ENCODE results near the gene TPCN1. TPM values are rescaled to one million over a fixed set of nuclear protein-coding genes. Genes with fewer than 3 reads are reported as not detected.

The TPCN1 gene
- total RNA-seq, 1 experiment from 2014 or later: 13.5 TPM

DNA sequence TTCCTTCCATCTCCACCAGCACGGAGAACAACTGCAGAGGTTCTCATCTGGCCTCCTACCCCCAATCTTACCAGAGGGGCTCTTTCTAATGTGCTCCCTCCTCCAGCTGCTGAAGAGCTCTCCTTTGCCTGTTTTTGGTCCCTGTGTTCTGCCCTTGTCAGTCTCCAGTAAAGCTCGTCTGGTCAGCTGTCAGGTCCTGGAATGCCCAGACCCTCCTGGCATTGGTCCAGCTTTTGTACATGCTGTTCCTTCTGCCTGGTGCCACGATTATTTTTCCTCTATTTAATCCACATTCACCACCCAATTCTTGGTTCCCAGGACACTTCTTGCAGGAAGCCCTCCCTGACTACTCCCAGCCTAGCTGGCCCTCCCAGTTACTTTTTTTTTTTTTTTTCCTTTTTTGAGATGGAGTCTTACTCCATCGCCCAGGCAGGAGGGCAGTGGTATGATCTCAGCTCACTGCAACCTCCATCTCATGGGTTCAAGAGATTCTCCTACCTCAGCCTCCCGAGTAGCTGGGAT lies 107.2 kb downstream of the TPCN1 start:
- Histone ChIP-seq H4K91ac (ENCODE audit: insufficient read length, low read depth, low read length) (no peak overlapping the region), H2BK120ac (ENCODE audit: low read depth, low read length, poor library complexity, severe bottlenecking) (no peak overlapping the region), H4K20me1 (ENCODE audit: control insufficient read depth, insufficient read depth, insufficient read length) (no peaks in the 10 kb centered on the region), H4K8ac (replicated peaks; ENCODE audit: insufficient read length, low read depth, low read length) (no peak overlapping the region), H3K4me2 (ENCODE audit: insufficient read depth, insufficient read length, low read length) (no peak overlapping the region), H2BK12ac (ENCODE audit: insufficient read length, low read depth, low read length) (no peak overlapping the region), H3K4ac (ENCODE audit: low read depth, low read length) (no peak overlapping the region), H4K5ac (ENCODE audit: insufficient read length, low read depth, low read length) (no peak overlapping the region), H2AK5ac (ENCODE audit: insufficient read length, low read length) (no peak overlapping the region), H3K14ac (ENCODE audit: insufficient read depth, low read length) (no peak overlapping the region), H3K56ac (ENCODE audit: insufficient read length, low read depth, low read length) (no peak overlapping the region), H3T11ph (ENCODE audit: low read length) (no peak overlapping the region), H2AFZ (ENCODE audit: low read length) (no peak overlapping the region), H3K23me2 (ENCODE audit: insufficient read length, low read depth, low read length, poor library complexity, severe bottlenecking) (no peaks in the 10 kb centered on the region), H2BK15ac (ENCODE audit: low read depth, low read length) (no peak overlapping the region), H2BK5ac (ENCODE audit: insufficient read length, low read length) (no peak overlapping the region), H3K79me1 (ENCODE audit: insufficient read depth, low read depth, low read length, poor library complexity, severe bottlenecking) (no peaks in the 10 kb centered on the region), H3K9me3 (ENCODE audit: control insufficient read depth, low read depth, low read length) (no peaks in the 10 kb centered on the region), H3K27ac (ENCODE audit: insufficient read length, low read depth, low read length) (no peak overlapping the region), H2BK20ac (ENCODE audit: low read depth, low read length, poor library complexity, severe bottlenecking) (no peak overlapping the region), H3K18ac (ENCODE audit: insufficient read length, low read depth, low read length) (no peak overlapping the region), H3K79me2 (ENCODE audit: insufficient read depth, low read length) (no peaks in the 10 kb centered on the region), H3K27me3 (ENCODE audit: insufficient read depth, low read length) (no peaks in the 10 kb centered on the region), H3K9ac (ENCODE audit: extremely low read depth, insufficient read length, low read length) (no peak overlapping the region), H3K4me1 (ENCODE audit: insufficient read depth, low read length) (no peaks in the 10 kb centered on the region), H3K23ac (ENCODE audit: insufficient read length, low read depth, low read length) (no peak overlapping the region)
- H3K4me1 Mint-ChIP-seq: peaks cover 5 to 7% of the 10 kb centered on the region in 2 experiments; a peak in 3 of 4 replicates
- no peaks in the 10 kb centered on the region for H3K9me3 Mint-ChIP-seq
- no peak for DNase-seq
- no CpG with 5 or more reads among the region's 5 CpGs for WGBS (ENCODE audit: extremely low coverage, insufficient read length, low lambda C conversion rate)
- H3K27me3 Mint-ChIP-seq (ENCODE audit: low read depth): peaks cover 4% of the 10 kb centered on the region; the same call in 1 of the 2 replicates
- no peak overlapping the region for H3K4me3 Mint-ChIP-seq
- TF ChIP-seq, protein P1, sequence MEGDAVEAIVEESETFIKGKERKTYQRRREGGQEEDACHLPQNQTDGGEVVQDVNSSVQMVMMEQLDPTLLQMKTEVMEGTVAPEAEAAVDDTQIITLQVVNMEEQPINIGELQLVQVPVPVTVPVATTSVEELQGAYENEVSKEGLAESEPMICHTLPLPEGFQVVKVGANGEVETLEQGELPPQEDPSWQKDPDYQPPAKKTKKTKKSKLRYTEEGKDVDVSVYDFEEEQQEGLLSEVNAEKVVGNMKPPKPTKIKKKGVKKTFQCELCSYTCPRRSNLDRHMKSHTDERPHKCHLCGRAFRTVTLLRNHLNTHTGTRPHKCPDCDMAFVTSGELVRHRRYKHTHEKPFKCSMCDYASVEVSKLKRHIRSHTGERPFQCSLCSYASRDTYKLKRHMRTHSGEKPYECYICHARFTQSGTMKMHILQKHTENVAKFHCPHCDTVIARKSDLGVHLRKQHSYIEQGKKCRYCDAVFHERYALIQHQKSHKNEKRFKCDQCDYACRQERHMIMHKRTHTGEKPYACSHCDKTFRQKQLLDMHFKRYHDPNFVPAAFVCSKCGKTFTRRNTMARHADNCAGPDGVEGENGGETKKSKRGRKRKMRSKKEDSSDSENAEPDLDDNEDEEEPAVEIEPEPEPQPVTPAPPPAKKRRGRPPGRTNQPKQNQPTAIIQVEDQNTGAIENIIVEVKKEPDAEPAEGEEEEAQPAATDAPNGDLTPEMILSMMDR (conservative IDR thresholded peaks at IDR 0.05): no peak
- H3K36me3 Mint-ChIP-seq (ENCODE audit: insufficient read depth in 1 of 3, low read depth in 3 of 3): peaks cover 0 to 38% (median 24%) of the 10 kb centered on the region in 3 experiments; a peak in 5 of 7 replicates
- H3K27ac Mint-ChIP-seq: peak overlapping the region in 2 of 3 experiments; percentile 4 to 40; a peak in 3 of 7 replicates

Data from H9 (cell line).